PC-9 (cell line): ENCODE measurements around the gene RABGGTA. TPM values are rescaled to one million over a fixed set of nuclear protein-coding genes. Genes with fewer than 3 reads are reported as not detected.
A peak's percentile ranks its signal among the peaks of the same experiment; 100 is the strongest.

ENCODE experiments used
- BruUV-seq: library from RNA; stranded (reverse); fragments of 400-500 nt; replicated peaks from 2 replicates; lab custom pipeline; 2021; lab: Mats Ljungman, UMichigan
- CTCF ChIA-PET: fragments of 300-600 bp; sonication (Branson Sonifier 250); formaldehyde crosslinking; loops from one replicate; lab custom pipeline; 2022; ENCODE audit warnings: antibody characterized with exemption; lab: Charles Lee
- POLR2A ChIA-PET: fragments of 300-600 bp; sonication (Branson Sonifier 250); formaldehyde crosslinking; loops from one replicate; lab custom pipeline; 2022; ENCODE audit warnings: antibody characterized with exemption; ENCODE audit not compliant: unreplicated experiment; lab: Charles Lee
- DNase-seq, 2 experiments: peaks; one replicate each; pipeline versions ENCODE4 v3.0.0 to v3.0.0-alpha.2; 2015 to 2022; ENCODE audit warnings: mixed read lengths in 1 of 2
- H2AFZ ChIP-seq: fragments of 200-600 bp; sonication (generic); 2 replicates; pipeline ENCODE4 v1.8.1; 2017; ENCODE audit warnings: antibody characterized with exemption
- H3F3A ChIP-seq: fragments of 200-600 bp; sonication (generic); 2 replicates; pipeline ENCODE4 v1.8.1; 2017; ENCODE audit warnings: antibody characterized with exemption, mild to moderate bottlenecking, low read depth; ENCODE audit not compliant: insufficient read depth
- H3K27ac ChIP-seq: fragments of 200-600 bp; sonication (generic); 2 replicates; pipeline ENCODE4 v1.6.1; 2016; ENCODE audit warnings: mixed run types
- H3K27me3 ChIP-seq: fragments of 200-600 bp; sonication (generic); 2 replicates; pipeline ENCODE4 v1.6.1; 2016; ENCODE audit warnings: low read depth, mixed run types; ENCODE audit not compliant: insufficient read depth
- H3K36me3 ChIP-seq: fragments of 200-600 bp; sonication (generic); 2 replicates; pipeline ENCODE4 v1.6.1; 2016; ENCODE audit warnings: low read depth, mixed run types
- H3K4me1 ChIP-seq: fragments of 200-600 bp; sonication (generic); replicated peaks from 2 replicates; pipeline ENCODE4 v1.6.1; 2016; ENCODE audit warnings: mixed run types; ENCODE audit not compliant: insufficient read depth
- H3K4me2 ChIP-seq: fragments of 200-600 bp; sonication (generic); 2 replicates; pipeline ENCODE4 v1.6.1; 2017; ENCODE audit warnings: mixed run types
- H3K4me3 ChIP-seq: fragments of 200-600 bp; sonication (generic); 2 replicates; pipeline ENCODE4 v1.6.1; 2016; ENCODE audit warnings: mixed run types
- H3K79me2 ChIP-seq: fragments of 200-600 bp; sonication (generic); 2 replicates; pipeline ENCODE4 v1.6.1; 2017; ENCODE audit warnings: low read depth, mixed run types
- H3K9me2 ChIP-seq: fragments of 200-600 bp; sonication (generic); 2 replicates; pipeline ENCODE4 v1.8.1; 2017; ENCODE audit warnings: mild to moderate bottlenecking; ENCODE audit not compliant: insufficient read depth
- H3K9me3 ChIP-seq: fragments of 200-600 bp; sonication (generic); 2 replicates; pipeline ENCODE4 v1.8.1; 2016; ENCODE audit warnings: low read depth; ENCODE audit not compliant: insufficient read depth
- H4K20me1 ChIP-seq: fragments of 200-600 bp; sonication (generic); 2 replicates; pipeline ENCODE4 v1.8.1; 2017; ENCODE audit not compliant: insufficient read depth
- EZH2 ChIP-seq: fragments of 200-600 bp; sonication (generic); IDR thresholded peaks from 2 replicates; pipeline ENCODE4 v1.8.0; 2017; ENCODE audit warnings: antibody characterized with exemption, low read depth
- intact Hi-C: fragments of 100-400 bp; cut with micrococcal nuclease; formaldehyde crosslinking; loops from one replicate; pipeline ENCODE4 v1.10.0; 2022; ENCODE audit not compliant: unreplicated experiment
- total RNA-seq: library from RNA; stranded (reverse); gene quantifications from 2 replicates; pipeline ENCODE4 v1.2.3, GENCODE V29; 2021
- TF ChIP-seq, protein P1 (sequence below): fragments of 200-600 bp; sonication (generic); conservative IDR thresholded peaks from 2 replicates; pipeline ENCODE4 v1.6.1; 2017; ENCODE audit warnings: mixed run types, antibody characterized with exemption, mild to moderate bottlenecking, moderate library complexity

Gene RABGGTA
- total RNA-seq, 1 experiment from 2014 or later, result 25.2 TPM

DNA sequence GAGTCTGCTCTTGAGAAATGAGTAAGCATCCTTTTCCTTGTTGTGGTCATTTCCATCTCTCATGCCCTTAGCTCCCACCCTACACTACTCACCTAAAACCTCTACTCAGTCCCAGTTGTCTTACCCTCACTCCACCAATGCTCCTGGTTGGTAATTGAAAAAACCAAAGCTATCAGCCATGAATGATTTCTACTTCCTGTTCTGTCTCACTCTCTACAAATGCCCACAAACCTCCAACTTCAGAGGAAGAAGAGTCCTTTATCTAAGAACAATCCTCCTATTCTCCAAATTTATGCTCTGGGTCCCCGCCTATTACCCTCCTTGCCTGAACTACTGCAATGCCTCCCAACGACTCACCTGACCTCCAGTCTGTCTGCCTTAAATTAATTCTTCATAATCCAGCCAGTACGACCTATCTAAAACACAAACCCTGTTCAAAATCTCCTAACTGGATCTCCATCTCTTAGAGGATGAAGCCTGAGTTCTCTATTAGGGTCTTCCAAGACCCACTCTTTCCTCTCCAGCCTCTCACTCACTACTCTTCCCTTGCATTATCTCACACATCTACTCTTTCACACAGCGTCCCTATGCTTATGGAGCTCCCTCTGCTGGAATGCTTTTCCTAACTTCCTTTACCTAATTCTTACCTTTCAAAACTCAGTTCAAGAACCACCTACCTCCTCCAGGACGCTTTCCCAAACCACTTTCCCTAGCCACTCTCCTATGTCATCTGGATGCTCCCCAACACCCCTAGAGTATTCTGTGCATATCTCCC is 26.0 kb upstream of the RABGGTA start:
- TF ChIP-seq EZH2, result no peak
- TF ChIP-seq, protein P1, sequence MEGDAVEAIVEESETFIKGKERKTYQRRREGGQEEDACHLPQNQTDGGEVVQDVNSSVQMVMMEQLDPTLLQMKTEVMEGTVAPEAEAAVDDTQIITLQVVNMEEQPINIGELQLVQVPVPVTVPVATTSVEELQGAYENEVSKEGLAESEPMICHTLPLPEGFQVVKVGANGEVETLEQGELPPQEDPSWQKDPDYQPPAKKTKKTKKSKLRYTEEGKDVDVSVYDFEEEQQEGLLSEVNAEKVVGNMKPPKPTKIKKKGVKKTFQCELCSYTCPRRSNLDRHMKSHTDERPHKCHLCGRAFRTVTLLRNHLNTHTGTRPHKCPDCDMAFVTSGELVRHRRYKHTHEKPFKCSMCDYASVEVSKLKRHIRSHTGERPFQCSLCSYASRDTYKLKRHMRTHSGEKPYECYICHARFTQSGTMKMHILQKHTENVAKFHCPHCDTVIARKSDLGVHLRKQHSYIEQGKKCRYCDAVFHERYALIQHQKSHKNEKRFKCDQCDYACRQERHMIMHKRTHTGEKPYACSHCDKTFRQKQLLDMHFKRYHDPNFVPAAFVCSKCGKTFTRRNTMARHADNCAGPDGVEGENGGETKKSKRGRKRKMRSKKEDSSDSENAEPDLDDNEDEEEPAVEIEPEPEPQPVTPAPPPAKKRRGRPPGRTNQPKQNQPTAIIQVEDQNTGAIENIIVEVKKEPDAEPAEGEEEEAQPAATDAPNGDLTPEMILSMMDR, result peak; percentile 51

DNA sequence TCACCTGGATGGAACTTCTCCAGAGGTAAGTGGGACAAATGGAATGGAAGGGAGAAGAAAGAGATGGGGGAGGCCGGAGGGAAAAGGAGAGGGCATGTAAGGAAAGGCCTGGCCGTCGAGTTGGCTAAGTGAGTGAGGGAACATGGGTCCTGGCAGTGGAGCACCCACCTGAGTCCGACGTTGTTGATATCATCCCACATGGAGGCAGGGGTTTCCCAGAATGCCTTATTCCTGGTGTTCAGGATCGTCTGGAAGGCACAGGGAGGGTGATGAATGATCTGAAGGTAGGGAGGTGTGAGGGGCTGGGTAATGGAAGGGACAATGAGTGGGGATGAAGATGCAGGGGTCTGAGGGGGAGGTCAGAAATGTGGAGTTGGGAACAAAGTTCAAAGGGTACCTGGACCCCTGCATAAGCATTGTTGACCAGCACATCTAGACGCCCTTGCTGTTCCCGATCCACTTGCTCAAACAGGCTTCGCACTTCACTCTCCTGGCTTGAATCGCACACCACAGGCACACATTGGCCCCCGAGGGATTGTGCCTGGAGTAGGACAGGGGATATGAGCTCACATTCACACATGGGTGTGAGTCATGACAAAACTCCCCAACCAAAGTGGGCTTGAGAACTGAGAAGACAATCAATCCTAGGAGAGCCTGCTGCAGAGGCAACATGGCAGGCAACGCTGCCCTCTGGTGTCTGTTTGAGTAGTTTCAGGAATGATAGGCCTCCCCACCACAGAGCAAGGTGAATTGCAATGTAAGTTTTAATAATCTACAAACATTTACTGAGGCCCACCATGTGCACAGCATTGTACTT is 25.2 kb upstream of the RABGGTA start:
- Histone ChIP-seq H3K36me3 (no peaks in the 10 kb centered on the region), H3K4me2 (no peak overlapping the region), H2AFZ (no peak overlapping the region)

More for the DNA sequence above, 26.0 kb upstream of the RABGGTA start:
- BruUV-seq, result no TSS peak
- DNase-seq, result no peak
- Histone ChIP-seq H3F3A (no peaks in the 10 kb centered on the region), H3K4me3 (no peak overlapping the region), H2AFZ (no peak overlapping the region), H4K20me1 (no peaks in the 10 kb centered on the region), H3K79me2 (peaks cover 28% of the 10 kb centered on the region), H3K27ac (no peak overlapping the region), H3K4me1 (peaks cover 16% of the 10 kb centered on the region), H3K4me2 (no peak overlapping the region), H3K9me2 (no peaks in the 10 kb centered on the region), H3K9me3 (no peaks in the 10 kb centered on the region), H3K36me3 (no peaks in the 10 kb centered on the region), H3K27me3 (no peaks in the 10 kb centered on the region)
- POLR2A ChIA-PET, result interaction anchor here (0.6 kb wide), 2 partner anchors 53 to 54 kb away, joined by 8 to 15 read pairs; no protein-coding TSS in a partner anchor
- CTCF ChIA-PET, result interaction anchor here (0.6 to 1.9 kb wide), 2 partner anchors 55 to 82 kb away, joined by 3 to 16 read pairs; partner anchors contain the start of genes MDP1 and TINF2
- intact Hi-C loops, result loop anchor here (1.0 kb wide), 1 partner anchor 239 kb away; no protein-coding TSS in a partner anchor

More for the DNA sequence above, 25.2 kb upstream of the RABGGTA start:
- intact Hi-C loops, result loop anchor here (1.0 kb wide), 2 partner anchors 53 to 238 kb away; no protein-coding TSS in a partner anchor
- no peaks in the 10 kb centered on the region for H4K20me1 ChIP-seq
- H3K27ac ChIP-seq, result no peak overlapping the region
- BruUV-seq, result no TSS peak
- no peaks in the 10 kb centered on the region for H3K9me3 ChIP-seq
- DNase-seq, result peak; percentile 43 to 58
- no peaks in the 10 kb centered on the region for H3K27me3 ChIP-seq
- H3K4me3 ChIP-seq, result no peak overlapping the region
- ChIA-PET POLR2A (interaction anchor here (0.6 kb wide), 1 partner anchor 238 kb away, joined by 3 read pairs; no protein-coding TSS in a partner anchor), CTCF (interaction anchor here (0.6 to 1.9 kb wide), 2 partner anchors 54 to 81 kb away, joined by 3 to 16 read pairs; partner anchors contain the start of genes MDP1 and TINF2)
- no peaks in the 10 kb centered on the region for H3F3A ChIP-seq
- peaks cover 27% of the 10 kb centered on the region for H3K79me2 ChIP-seq
- H3K9me2 ChIP-seq, result no peaks in the 10 kb centered on the region
- no peak for TF ChIP-seq EZH2
- TF ChIP-seq, protein P1, result peak; percentile 73
- peaks cover 16% of the 10 kb centered on the region for H3K4me1 ChIP-seq
